ENCODE results near the gene NEU1. TPM values are rescaled to one million over a fixed set of nuclear protein-coding genes. Genes with fewer than 3 reads are reported as not detected.
A peak's percentile ranks its signal among the peaks of the same experiment; 100 is the strongest.
"Not testable (repeated sequence)": the region's sequence is repeated elsewhere in the genome, so short reads cannot be mapped to it uniquely, and the experiment has no call there.

The NEU1 gene
- total RNA-seq, 1 donor from 2014 or later: 24.1 TPM

- ATAC-seq (ENCODE audit: poor library complexity): peak; percentile 43
- DNase-seq: no peak
- intact Hi-C loops (cut with DNase I): no loop called here
Observed at GRCh38 chr6:31877651-31878161, 15.1 kb upstream of the NEU1 start.

- peak; percentile 30 for ATAC-seq (ENCODE audit: poor library complexity)
- intact Hi-C loops (cut with DNase I): no loop called here
Observed at GRCh38 chr6:31877125-31877650, 14.6 kb upstream of the NEU1 start.

GRCh38 chr6:31876357-31876756 lies 13.7 kb upstream of the NEU1 start:
- DNase-seq (no peak), ATAC-seq (ENCODE audit: poor library complexity) (no peak)
- intact Hi-C loops (cut with DNase I): no loop called here

More at GRCh38 chr6:31877125-31877650, 14.6 kb upstream of the NEU1 start:
- DNase-seq: no peak

GRCh38 chr6:31875877-31876276 lies 13.3 kb upstream of the NEU1 start:
- intact Hi-C loops (cut with DNase I): no loop called here
- ATAC-seq (ENCODE audit: poor library complexity): no peak
- DNase-seq: no peak

- no peak for DNase-seq
- intact Hi-C loops (cut with DNase I): no loop called here
- ATAC-seq (ENCODE audit: poor library complexity): no peak
Observed at GRCh38 chr6:31874836-31875572, 12.4 kb upstream of the NEU1 start.

GRCh38 chr6:31874084-31874670 lies 11.6 kb upstream of the NEU1 start:
- no peak for ATAC-seq (ENCODE audit: poor library complexity)
- intact Hi-C loops (cut with DNase I): no loop called here

GRCh38 chr6:31871046-31871659 lies 8.5 kb upstream of the NEU1 start:
- intact Hi-C loops (cut with DNase I): no loop called here
- DNase-seq (no peak), ATAC-seq (ENCODE audit: poor library complexity) (no peak)

More at GRCh38 chr6:31874084-31874670, 11.6 kb upstream of the NEU1 start:
- no peak for DNase-seq

GRCh38 chr6:31870385-31870921 lies 7.8 kb upstream of the NEU1 start:
- ATAC-seq (ENCODE audit: poor library complexity): no peak
- intact Hi-C loops (cut with DNase I): no loop called here
- DNase-seq: no peak

- ATAC-seq (ENCODE audit: poor library complexity): no peak
- intact Hi-C loops (cut with DNase I): no loop called here
- DNase-seq: no peak
Observed at GRCh38 chr6:31869343-31869742, 6.7 kb upstream of the NEU1 start.

GRCh38 chr6:31868658-31868971 lies 6.0 kb upstream of the NEU1 start:
- ATAC-seq (ENCODE audit: poor library complexity); DNase-seq; intact Hi-C loops (cut with DNase I): not testable (repeated sequence)

- intact Hi-C loops (cut with DNase I): no loop called here
- ATAC-seq (ENCODE audit: poor library complexity): no peak
- DNase-seq: no peak
Observed at GRCh38 chr6:31865205-31866118, 2.8 kb upstream of the NEU1 start.

- intact Hi-C loops (cut with DNase I): no loop called here
- DNase-seq (no peak), ATAC-seq (ENCODE audit: poor library complexity) (no peak)
Observed at GRCh38 chr6:31864818-31865204, 2.2 kb upstream of the NEU1 start.

- DNase-seq; ATAC-seq (ENCODE audit: poor library complexity); intact Hi-C loops (cut with DNase I): not testable (repeated sequence)
Observed at GRCh38 chr6:31864123-31864562, 1.5 kb upstream of the NEU1 start.

GRCh38 chr6:31861919-31862343 lies 690 bp downstream of the NEU1 start:
- intact Hi-C loops (cut with DNase I): no loop called here
- peak; percentile 24 for DNase-seq
- no peak for ATAC-seq (ENCODE audit: poor library complexity)

GRCh38 chr6:31861150-31861549 lies 1.5 kb downstream of the NEU1 start:
- DNase-seq: peak; percentile 37
- no peak for ATAC-seq (ENCODE audit: poor library complexity)
- intact Hi-C loops (cut with DNase I): no loop called here

GRCh38 chr6:31860349-31860748 lies 2.3 kb downstream of the NEU1 start:
- intact Hi-C loops (cut with DNase I): no loop called here
- DNase-seq (peak; percentile 23), ATAC-seq (ENCODE audit: poor library complexity) (no peak)

- intact Hi-C loops (cut with DNase I): no loop called here
Observed at GRCh38 chr6:31859923-31860322, 2.7 kb downstream of the NEU1 start.

GRCh38 chr6:31858707-31859106 lies 3.9 kb downstream of the NEU1 start:
- DNase-seq: peak; percentile 1
- intact Hi-C loops (cut with DNase I): no loop called here
- no peak for ATAC-seq (ENCODE audit: poor library complexity)

More at GRCh38 chr6:31859923-31860322, 2.7 kb downstream of the NEU1 start:
- ATAC-seq (ENCODE audit: poor library complexity): no peak
- DNase-seq: no peak
